Neural cell (in vitro differentiated cells): ENCODE results near the gene MAGEC3. TPM values are rescaled to one million over a fixed set of nuclear protein-coding genes. Genes with fewer than 3 reads are reported as not detected.

Experiments used
- H2AFZ ChIP-seq: fragments of 200-600, 300-800 bp; sonication (generic), shearing (Covaris generic); 2 replicates; pipeline ENCODE4 v1.6.0; 2014; ENCODE audit warnings: low read depth, mild to moderate bottlenecking, antibody characterized with exemption, low read length, moderate library complexity
- H3F3A ChIP-seq: fragments of 200-600 bp; shearing (Covaris generic); 2 replicates; pipeline ENCODE4 v1.6.1; 2016; ENCODE audit warnings: mild to moderate bottlenecking, moderate library complexity, mixed read lengths, antibody characterized with exemption, low read length; ENCODE audit not compliant: insufficient read depth, poor library complexity, severe bottlenecking
- H3K27ac ChIP-seq: fragments of 200-600, 300-800 bp; sonication (generic), shearing (Covaris generic); 2 replicates; pipeline ENCODE4 v1.5.1; 2014; ENCODE audit warnings: mild to moderate bottlenecking, low read length, moderate library complexity
- H3K27me3 ChIP-seq: fragments of 300-800, 200-600 bp; sonication (generic), shearing (Covaris generic); 2 replicates; pipeline ENCODE4 v1.6.0; 2014; ENCODE audit warnings: mild to moderate bottlenecking, low read depth, low read length, moderate library complexity; ENCODE audit not compliant: insufficient read depth
- H3K36me3 ChIP-seq: fragments of 300-800, 200-600 bp; sonication (generic), shearing (Covaris generic); 2 replicates; pipeline ENCODE4 v1.5.1; 2014; ENCODE audit warnings: mild to moderate bottlenecking, antibody characterized with exemption, low read length, moderate library complexity; ENCODE audit not compliant: insufficient read depth
- H3K4me2 ChIP-seq: fragments of 300-800, 200-600 bp; sonication (generic), shearing (Covaris generic); 2 replicates; pipeline ENCODE4 v1.6.0; 2014; ENCODE audit warnings: mild to moderate bottlenecking, low read length
- H3K4me3 ChIP-seq: fragments of 300-800, 200-600 bp; sonication (generic), shearing (Covaris generic); 2 replicates; pipeline ENCODE4 v1.5.1; 2014; ENCODE audit warnings: mild to moderate bottlenecking, low read length, moderate library complexity
- H3K79me2 ChIP-seq: fragments of 200-600 bp; shearing (Covaris generic); replicated peaks from 2 replicates; pipeline ENCODE4 v1.6.0; 2014; ENCODE audit warnings: mild to moderate bottlenecking, low read length, moderate library complexity; ENCODE audit not compliant: insufficient read depth
- H3K9ac ChIP-seq: fragments of 300-800, 200-600 bp; sonication (generic), shearing (Covaris generic); 2 replicates; pipeline ENCODE4 v1.6.1; 2016; ENCODE audit warnings: mild to moderate bottlenecking, low read length, mixed read lengths
- H3K9me2 ChIP-seq: fragments of 200-600 bp; shearing (Covaris generic); 2 replicates; pipeline ENCODE4 v1.6.1; 2016; ENCODE audit warnings: mild to moderate bottlenecking, low read length, mixed read lengths; ENCODE audit not compliant: insufficient read depth
- H3K9me3 ChIP-seq: fragments of 200-600, 300-800 bp; sonication (generic), shearing (Covaris generic); 2 replicates; pipeline ENCODE4 v1.6.1; 2016; ENCODE audit warnings: mild to moderate bottlenecking, mixed run types, low read length, moderate library complexity, mixed read lengths
- H4K20me1 ChIP-seq: fragments of 200-600 bp; shearing (Covaris generic); 2 replicates; pipeline ENCODE4 v1.6.1; 2016; ENCODE audit warnings: mild to moderate bottlenecking, mixed run types; ENCODE audit not compliant: insufficient read depth
- EP300 ChIP-seq: fragments of 450-650 bp; conservative IDR thresholded peaks from 2 replicates; pipeline ENCODE4 v1.6.1; 2014; ENCODE audit warnings: antibody characterized with exemption, mild to moderate bottlenecking, moderate library complexity; ENCODE audit not compliant: poor library complexity, severe bottlenecking
- EZH2 ChIP-seq: fragments of 200-600, 300-800 bp; shearing (Covaris generic), sonication (generic); IDR thresholded peaks from 2 replicates; pipeline ENCODE4 v1.6.1; 2014; ENCODE audit warnings: antibody characterized with exemption, low read length, borderline replicate concordance, mild to moderate bottlenecking; ENCODE audit not compliant: insufficient read depth, poor library complexity, severe bottlenecking
- MXI1 ChIP-seq: fragments of 450-650 bp; conservative IDR thresholded peaks from 2 replicates; pipeline ENCODE4 v1.6.1; 2014; ENCODE audit warnings: antibody characterized with exemption, mild to moderate bottlenecking; ENCODE audit not compliant: poor library complexity, severe bottlenecking
- POLR2AphosphoS5 ChIP-seq: IDR thresholded peaks from 2 replicates; pipeline ENCODE4 v1.6.1; 2012
- RAD21 ChIP-seq: fragments of 450-650 bp; conservative IDR thresholded peaks from 2 replicates; pipeline ENCODE4 v1.6.1; 2014; ENCODE audit warnings: antibody characterized with exemption, mild to moderate bottlenecking, moderate library complexity
- SMC3 ChIP-seq: fragments of 450-650 bp; conservative IDR thresholded peaks from 2 replicates; pipeline ENCODE4 v1.6.1; 2014; ENCODE audit warnings: antibody characterized with exemption, mild to moderate bottlenecking, moderate library complexity; ENCODE audit not compliant: poor library complexity
- TAF1 ChIP-seq: IDR thresholded peaks from 2 replicates; pipeline ENCODE4 v1.6.1; 2012; ENCODE audit warnings: low read depth
- polyA plus RNA-seq: library from polyadenylated mRNA; depleted of rRNA; stranded (reverse); fragments of >200 nt; gene quantifications from 2 replicates; pipeline ENCODE4 v1.2.3, GENCODE V29; 2014
- TF ChIP-seq, protein P1 (sequence below): fragments of 450-650 bp; IDR thresholded peaks from 2 replicates; pipeline ENCODE4 v1.5.1; 2014; ENCODE audit warnings: antibody characterized with exemption, mild to moderate bottlenecking, moderate library complexity; ENCODE audit not compliant: poor library complexity, severe bottlenecking
- TF ChIP-seq, protein P2 (sequence below): IDR thresholded peaks from 2 replicates; pipeline ENCODE4 v1.6.1; 2012; ENCODE audit warnings: borderline replicate concordance

Gene MAGEC3
- polyA plus RNA-seq, 1 donor from 2014 or later: 2.3 TPM

GRCh38 chrX:141928432-141928831 is 90.3 kb downstream of the MAGEC3 start:
- H3K27me3 ChIP-seq: no peaks in the 10 kb centered on the region
- no peak overlapping the region for H3K9ac ChIP-seq
- no peaks in the 10 kb centered on the region for H3K9me2 ChIP-seq
- no peak overlapping the region for H2AFZ ChIP-seq
- H4K20me1 ChIP-seq: no peaks in the 10 kb centered on the region
- no peaks in the 10 kb centered on the region for H3K79me2 ChIP-seq
- no peaks in the 10 kb centered on the region for H3F3A ChIP-seq
- H3K27ac ChIP-seq: no peak overlapping the region
- TF ChIP-seq POLR2AphosphoS5 (no peak), MXI1 (no peak), SMC3 (no peak), EP300 (no peak), EZH2 (no peak), TAF1 (no peak), RAD21 (no peak)
- TF ChIP-seq, protein P1, sequence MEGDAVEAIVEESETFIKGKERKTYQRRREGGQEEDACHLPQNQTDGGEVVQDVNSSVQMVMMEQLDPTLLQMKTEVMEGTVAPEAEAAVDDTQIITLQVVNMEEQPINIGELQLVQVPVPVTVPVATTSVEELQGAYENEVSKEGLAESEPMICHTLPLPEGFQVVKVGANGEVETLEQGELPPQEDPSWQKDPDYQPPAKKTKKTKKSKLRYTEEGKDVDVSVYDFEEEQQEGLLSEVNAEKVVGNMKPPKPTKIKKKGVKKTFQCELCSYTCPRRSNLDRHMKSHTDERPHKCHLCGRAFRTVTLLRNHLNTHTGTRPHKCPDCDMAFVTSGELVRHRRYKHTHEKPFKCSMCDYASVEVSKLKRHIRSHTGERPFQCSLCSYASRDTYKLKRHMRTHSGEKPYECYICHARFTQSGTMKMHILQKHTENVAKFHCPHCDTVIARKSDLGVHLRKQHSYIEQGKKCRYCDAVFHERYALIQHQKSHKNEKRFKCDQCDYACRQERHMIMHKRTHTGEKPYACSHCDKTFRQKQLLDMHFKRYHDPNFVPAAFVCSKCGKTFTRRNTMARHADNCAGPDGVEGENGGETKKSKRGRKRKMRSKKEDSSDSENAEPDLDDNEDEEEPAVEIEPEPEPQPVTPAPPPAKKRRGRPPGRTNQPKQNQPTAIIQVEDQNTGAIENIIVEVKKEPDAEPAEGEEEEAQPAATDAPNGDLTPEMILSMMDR: no peak
- H3K4me2 ChIP-seq: no peak overlapping the region
- no peak overlapping the region for H3K4me3 ChIP-seq
- H3K9me3 ChIP-seq: no peaks in the 10 kb centered on the region
- no peaks in the 10 kb centered on the region for H3K36me3 ChIP-seq

- Histone ChIP-seq H3F3A (no peaks in the 10 kb centered on the region), H3K9ac (no peak overlapping the region), H3K79me2 (no peaks in the 10 kb centered on the region), H3K9me2 (no peaks in the 10 kb centered on the region), H4K20me1 (no peaks in the 10 kb centered on the region), H3K36me3 (no peaks in the 10 kb centered on the region), H3K27me3 (no peaks in the 10 kb centered on the region), H3K27ac (no peak overlapping the region), H3K4me3 (no peak overlapping the region), H3K9me3 (no peaks in the 10 kb centered on the region), H3K4me2 (no peak overlapping the region), H2AFZ (no peak overlapping the region)
- TF ChIP-seq POLR2AphosphoS5 (no peak), TAF1 (no peak), MXI1 (no peak), EP300 (no peak)
- TF ChIP-seq, protein P2, sequence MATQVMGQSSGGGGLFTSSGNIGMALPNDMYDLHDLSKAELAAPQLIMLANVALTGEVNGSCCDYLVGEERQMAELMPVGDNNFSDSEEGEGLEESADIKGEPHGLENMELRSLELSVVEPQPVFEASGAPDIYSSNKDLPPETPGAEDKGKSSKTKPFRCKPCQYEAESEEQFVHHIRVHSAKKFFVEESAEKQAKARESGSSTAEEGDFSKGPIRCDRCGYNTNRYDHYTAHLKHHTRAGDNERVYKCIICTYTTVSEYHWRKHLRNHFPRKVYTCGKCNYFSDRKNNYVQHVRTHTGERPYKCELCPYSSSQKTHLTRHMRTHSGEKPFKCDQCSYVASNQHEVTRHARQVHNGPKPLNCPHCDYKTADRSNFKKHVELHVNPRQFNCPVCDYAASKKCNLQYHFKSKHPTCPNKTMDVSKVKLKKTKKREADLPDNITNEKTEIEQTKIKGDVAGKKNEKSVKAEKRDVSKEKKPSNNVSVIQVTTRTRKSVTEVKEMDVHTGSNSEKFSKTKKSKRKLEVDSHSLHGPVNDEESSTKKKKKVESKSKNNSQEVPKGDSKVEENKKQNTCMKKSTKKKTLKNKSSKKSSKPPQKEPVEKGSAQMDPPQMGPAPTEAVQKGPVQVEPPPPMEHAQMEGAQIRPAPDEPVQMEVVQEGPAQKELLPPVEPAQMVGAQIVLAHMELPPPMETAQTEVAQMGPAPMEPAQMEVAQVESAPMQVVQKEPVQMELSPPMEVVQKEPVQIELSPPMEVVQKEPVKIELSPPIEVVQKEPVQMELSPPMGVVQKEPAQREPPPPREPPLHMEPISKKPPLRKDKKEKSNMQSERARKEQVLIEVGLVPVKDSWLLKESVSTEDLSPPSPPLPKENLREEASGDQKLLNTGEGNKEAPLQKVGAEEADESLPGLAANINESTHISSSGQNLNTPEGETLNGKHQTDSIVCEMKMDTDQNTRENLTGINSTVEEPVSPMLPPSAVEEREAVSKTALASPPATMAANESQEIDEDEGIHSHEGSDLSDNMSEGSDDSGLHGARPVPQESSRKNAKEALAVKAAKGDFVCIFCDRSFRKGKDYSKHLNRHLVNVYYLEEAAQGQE: no peak
Measured at GRCh38 chrX:141934059-141934641, 96.0 kb downstream of the MAGEC3 start.
